ENCODE results near the gene VWC2L. TPM values are rescaled to one million over a fixed set of nuclear protein-coding genes. Genes with fewer than 3 reads are reported as not detected.

VWC2L gene
- total and polyA plus RNA-seq, 9 donors = 0.11 TPM; not detected in 8

GRCh38 chr2:214560618-214561190 lies 149.8 kb downstream of the VWC2L start:
- TF ChIP-seq CTCF (IDR thresholded peaks at IDR 0.05) = no peak
- TF ChIP-seq POLR2A (IDR thresholded peaks at IDR 0.05) = no peak
- no peak for TF ChIP-seq EP300 (IDR thresholded peaks at IDR 0.05)
- DNase-seq = no peak
- Histone ChIP-seq H3K4me1 (ENCODE audit: insufficient read depth) (no peaks in the 10 kb centered on the region), H3K4me3 (no peak overlapping the region), H3K27me3 (no peaks in the 10 kb centered on the region), H3K9me3 (no peaks in the 10 kb centered on the region), H3K27ac (no peak overlapping the region), H3K36me3 (no peaks in the 10 kb centered on the region)
- WGBS, 3 donors = 79 to 93% (median 83%) methylated on average over 1 of the region's 1 CpG
- intact Hi-C loops (cut with DNase I) = no loop called here

- 71 to 78% (median 72%) methylated on average over 1 of the region's 1 CpG for WGBS, 3 donors
- DNase-seq = no peak
- Histone ChIP-seq H3K9me3 (no peaks in the 10 kb centered on the region), H3K4me1 (ENCODE audit: insufficient read depth) (no peaks in the 10 kb centered on the region), H3K4me3 (no peak overlapping the region), H3K36me3 (no peaks in the 10 kb centered on the region), H3K27ac (no peak overlapping the region), H3K27me3 (no peaks in the 10 kb centered on the region)
- intact Hi-C loops (cut with DNase I) = no loop called here
- TF ChIP-seq EP300 (IDR thresholded peaks at IDR 0.05) = no peak
- TF ChIP-seq POLR2A (IDR thresholded peaks at IDR 0.05) = no peak
- no peak for TF ChIP-seq CTCF (IDR thresholded peaks at IDR 0.05)
These were observed 154.4 kb downstream of the VWC2L start for GRCh38 chr2:214565246-214565645.

- no peaks in the 10 kb centered on the region for H3K27me3 ChIP-seq
- DNase-seq = no peak
- H3K4me3 ChIP-seq = no peak overlapping the region
- intact Hi-C loops (cut with DNase I) = no loop called here
- H3K36me3 ChIP-seq = no peaks in the 10 kb centered on the region
- WGBS, 3 donors = 50 to 55% (median 54%) methylated on average over 1 of the region's 1 CpG
- no peak overlapping the region for H3K27ac ChIP-seq
- no peaks in the 10 kb centered on the region for H3K9me3 ChIP-seq
- H3K4me1 ChIP-seq (ENCODE audit: insufficient read depth) = no peaks in the 10 kb centered on the region
- TF ChIP-seq POLR2A (IDR thresholded peaks at IDR 0.05) (no peak), EP300 (IDR thresholded peaks at IDR 0.05) (no peak), CTCF (IDR thresholded peaks at IDR 0.05) (no peak)
These were observed 155.6 kb downstream of the VWC2L start for GRCh38 chr2:214566457-214566856.

GRCh38 chr2:214569419-214570035 lies 158.7 kb downstream of the VWC2L start:
- WGBS, 3 donors = 76 to 90% (median 83%) methylated on average over 4 of the region's 4 CpGs
- H3K27me3 ChIP-seq = no peaks in the 10 kb centered on the region

More at GRCh38 chr2:214569419-214570035, 158.7 kb downstream of the VWC2L start:
- intact Hi-C loops (cut with DNase I) = no loop called here
- no peaks in the 10 kb centered on the region for H3K36me3 ChIP-seq
- H3K4me3 ChIP-seq = no peak overlapping the region
- no peaks in the 10 kb centered on the region for H3K4me1 ChIP-seq (ENCODE audit: insufficient read depth)
- H3K27ac ChIP-seq = no peak overlapping the region
- no peak for DNase-seq
- no peak for TF ChIP-seq EP300 (IDR thresholded peaks at IDR 0.05)
- no peak for TF ChIP-seq POLR2A (IDR thresholded peaks at IDR 0.05)
- no peak for TF ChIP-seq CTCF (IDR thresholded peaks at IDR 0.05)
- no peaks in the 10 kb centered on the region for H3K9me3 ChIP-seq

Measured in ovary (tissue), 9 donors.